Forelimb muscle (tissue), 1 donor: ENCODE results near the gene STC2. TPM values are rescaled to one million over a fixed set of nuclear protein-coding genes. Genes with fewer than 3 reads are reported as not detected.

Experiments
- DNase-seq: peaks from one replicate; pipeline ENCODE4 v3.0.0-alpha.2; 2013; ENCODE audit warnings: low read depth
- polyA plus RNA-seq: library from polyadenylated mRNA; unstranded; fragments of 120-200 nt; gene quantifications from one replicate; pipeline ENCODE4 v1.2.1, GENCODE V29; 2013; ENCODE audit not compliant: insufficient read length

Gene STC2
- polyA plus RNA-seq, 1 donor = 5.7 TPM

DNA sequence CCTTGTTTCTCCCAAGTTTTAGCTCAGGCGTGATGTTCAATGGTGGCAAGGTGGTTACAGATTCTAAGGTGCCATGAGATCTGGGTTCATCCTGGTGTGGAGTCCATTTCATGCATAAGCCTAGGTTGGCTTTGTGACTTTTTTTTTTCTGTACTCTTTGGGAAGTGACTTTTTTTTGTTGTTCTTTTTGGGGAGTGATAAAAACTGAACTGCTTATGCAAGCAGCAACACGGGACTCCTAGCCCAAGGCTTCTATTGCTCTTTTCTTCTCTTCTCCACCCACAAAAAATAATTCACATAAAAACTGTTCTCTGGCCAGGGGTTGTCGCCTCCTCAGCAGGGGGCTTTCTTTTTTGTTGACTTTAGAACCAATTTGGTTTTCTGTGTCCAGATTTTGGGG, 15.4 kb downstream of the STC2 start:
- no peak for DNase-seq

DNA sequence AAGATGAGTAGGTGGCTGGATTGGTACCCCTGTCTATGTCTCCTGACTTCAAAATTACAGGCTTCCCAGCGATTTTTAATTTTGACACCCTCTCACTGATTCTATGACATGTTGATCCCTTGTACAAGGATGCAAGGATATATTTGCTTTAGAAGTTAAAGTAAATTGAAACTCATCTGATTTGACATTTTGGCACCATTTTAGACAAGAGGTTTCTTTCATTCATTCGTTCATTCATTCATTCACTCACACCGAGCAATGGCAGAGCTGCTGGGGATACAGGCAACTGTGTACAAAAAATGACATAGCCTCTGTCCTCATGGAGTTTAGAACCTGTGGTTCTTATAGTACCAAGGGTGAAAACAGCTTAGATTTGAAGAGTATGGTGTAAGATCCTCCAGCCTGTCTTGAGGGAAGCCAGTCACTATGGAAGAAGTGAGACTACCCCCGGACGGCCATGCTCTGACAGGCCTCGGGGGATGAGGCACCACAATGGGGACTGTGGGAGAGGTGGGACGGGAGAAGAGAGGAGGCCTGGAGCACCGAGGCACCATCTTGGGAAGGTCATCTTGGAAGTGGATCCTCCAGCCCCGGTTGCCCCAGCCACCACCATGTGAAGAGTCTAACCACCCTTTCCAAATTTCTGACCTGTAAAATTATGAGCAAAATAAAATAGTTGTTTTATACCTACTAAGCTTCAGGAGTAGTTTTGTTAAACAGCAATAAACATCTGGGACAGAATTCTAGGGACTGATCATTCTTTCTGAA, 16.2 kb downstream of the STC2 start:
- no peak for DNase-seq

DNA sequence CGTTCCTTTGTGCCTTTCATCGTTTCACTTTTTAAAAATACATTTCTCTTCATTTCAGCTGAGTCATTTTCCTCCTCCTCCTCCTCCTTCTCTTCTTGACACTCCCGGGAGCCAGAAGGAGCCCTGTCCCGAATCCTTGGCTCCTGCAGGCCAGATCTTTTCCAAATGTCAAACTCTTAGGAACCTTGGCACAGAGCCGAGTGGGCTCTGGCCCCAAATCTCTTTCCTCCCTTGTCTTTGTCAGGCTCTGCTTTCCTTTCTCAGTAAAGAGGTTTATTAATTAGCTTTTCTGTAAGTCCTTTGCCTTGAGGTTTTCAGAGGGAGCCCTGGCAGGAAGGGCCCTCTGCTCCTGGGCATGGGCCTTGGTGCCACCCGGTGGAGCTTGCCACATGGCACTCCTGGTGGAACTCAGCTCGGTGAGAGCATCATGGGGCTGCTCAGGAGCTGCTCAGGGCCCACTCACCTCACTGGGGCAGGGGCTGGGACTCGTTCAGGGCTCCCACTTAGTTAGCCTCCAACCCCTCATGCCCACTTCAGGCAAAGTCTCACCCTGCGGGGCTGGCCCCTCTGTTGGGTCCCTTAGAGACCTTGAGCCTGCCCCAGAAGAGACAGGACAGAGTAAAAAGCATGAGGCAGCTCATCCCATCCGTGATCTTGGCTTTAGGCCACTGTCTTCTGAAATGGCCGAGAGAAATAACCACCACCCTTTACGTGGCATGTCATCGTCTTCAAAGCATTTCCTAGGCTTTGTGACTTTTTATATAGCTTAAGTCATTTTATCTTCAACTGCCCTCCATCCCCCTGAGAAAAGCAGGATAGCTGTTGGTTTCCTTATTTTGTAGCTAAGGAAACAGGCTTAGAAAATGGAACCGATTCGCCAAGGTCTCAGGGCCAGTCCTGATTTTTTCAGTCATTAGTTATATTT, 17.1 kb downstream of the STC2 start:
- no peak for DNase-seq

DNA sequence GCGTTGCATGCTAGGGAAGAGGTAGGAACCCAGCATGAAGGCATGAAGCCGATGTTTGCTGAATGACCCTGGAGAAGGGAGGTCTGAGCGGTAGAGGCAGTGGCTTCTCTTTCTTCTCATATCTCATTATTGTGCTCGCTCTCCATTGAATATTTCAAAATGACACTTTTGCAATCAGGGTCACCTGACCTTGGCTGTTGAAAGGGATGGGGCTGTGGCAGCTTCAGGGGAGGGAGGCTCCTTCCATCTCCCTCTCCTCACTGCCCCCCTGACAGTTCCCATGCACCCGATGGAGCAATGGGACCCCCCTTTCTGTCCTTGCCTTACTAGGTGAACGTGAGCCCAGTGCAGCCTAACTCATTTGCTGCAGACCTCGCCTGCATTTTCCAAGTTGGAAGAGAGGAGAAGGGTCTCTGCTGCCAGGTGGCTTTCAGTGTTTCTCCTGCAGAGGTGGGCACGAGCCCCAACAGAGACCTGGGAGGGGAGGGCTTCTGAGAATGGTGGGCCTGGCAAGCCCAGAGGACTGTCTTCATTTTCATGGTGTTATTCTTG, 17.9 kb downstream of the STC2 start:
- DNase-seq = no peak

DNA sequence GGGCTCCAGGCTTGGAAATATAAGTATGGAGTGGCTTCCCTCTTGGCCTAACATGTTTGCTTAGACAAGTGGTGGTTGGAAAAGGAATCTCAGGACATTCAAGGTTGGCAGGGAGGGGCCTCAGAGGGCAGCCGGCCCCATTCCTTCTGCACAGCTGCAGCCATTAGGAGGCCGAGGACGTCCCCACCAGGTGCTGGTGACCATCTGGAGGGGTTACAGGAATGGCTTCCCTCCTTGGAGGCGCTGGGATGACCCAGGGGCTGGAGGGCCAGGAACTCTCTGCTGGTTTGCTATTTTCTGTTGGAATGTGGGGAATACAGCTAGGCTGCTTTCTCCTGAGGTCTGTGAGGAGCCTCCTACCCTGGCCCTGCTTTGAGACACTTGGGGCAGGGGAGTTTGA, 18.5 kb downstream of the STC2 start:
- DNase-seq = no peak

DNA sequence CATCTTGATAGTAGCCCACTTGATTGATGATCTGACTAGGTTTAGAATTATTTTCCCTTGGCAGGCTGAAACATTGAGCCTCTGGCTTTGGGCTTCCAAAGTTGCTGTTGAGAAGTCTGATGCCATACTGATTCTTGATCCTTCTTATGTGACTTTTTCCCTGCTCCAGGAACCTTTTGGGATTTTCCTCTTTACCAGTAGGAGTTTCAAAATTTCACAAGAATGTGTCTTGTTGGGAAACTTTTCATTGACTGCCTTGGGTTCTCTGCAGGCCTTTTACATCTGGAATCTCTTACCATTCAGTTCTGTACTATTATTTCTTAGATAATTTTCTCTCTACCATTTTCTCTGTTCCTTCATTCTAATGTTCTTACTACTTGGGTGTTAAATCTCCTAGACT, 20.0 kb downstream of the STC2 start:
- no peak for DNase-seq

DNA sequence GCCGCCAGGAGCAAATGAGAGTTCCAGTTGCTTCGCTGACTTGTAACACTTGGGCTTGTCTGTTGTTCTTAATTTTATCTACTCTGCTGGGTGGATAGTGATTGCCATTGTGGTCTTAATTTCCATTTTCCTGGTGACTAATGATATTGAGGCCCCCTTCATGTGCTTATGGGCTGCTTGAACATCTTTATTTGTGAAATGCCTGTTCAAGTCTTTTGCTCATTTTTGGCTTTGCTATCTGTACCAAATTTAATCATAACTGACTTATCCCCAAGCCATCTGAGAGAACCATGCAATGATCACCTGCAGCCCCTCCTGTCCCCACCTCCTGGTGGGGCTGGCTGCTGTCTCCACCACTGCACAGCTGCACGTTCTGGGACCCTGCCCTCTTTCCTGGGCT, 20.5 kb downstream of the STC2 start:
- DNase-seq = no peak

DNA sequence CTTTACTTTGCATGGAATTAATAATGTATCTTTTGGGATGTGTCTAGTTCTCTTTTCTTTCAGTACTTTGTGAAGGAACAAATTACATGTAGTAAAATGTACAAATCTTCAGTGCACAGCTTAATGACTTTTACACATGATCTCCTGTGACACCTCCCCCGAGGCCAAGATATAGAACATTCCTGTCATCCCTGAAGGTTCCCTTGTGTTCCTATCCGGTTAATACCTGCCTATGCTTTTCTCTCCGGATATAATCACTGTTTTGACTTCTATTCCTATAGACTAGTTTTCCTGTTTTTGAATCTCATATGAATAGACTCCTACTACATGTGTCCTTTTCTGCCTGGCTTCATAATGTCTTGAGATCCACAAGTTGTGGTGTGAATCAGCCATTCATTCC, 21.5 kb downstream of the STC2 start:
- DNase-seq = no peak

DNA sequence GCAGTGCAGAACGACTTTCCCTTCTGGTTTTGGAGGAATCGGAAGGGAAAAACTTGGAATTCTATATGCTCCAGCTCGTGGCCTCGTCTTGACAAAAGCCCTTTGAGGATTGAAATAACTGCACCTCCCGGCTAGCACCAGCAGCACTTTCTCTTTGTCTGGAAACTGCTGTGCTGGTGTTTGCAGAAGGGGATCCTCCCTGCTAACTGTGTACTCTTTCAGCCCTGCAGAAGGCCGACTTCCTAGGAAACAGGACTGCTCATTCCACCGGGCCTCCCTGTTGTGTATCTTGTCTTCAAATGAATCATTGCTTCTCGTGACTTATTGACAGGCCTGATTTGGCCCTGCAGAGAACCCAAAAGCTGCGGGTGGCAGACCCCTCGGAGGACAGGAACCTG, 23.6 kb downstream of the STC2 start:
- DNase-seq = no peak

DNA sequence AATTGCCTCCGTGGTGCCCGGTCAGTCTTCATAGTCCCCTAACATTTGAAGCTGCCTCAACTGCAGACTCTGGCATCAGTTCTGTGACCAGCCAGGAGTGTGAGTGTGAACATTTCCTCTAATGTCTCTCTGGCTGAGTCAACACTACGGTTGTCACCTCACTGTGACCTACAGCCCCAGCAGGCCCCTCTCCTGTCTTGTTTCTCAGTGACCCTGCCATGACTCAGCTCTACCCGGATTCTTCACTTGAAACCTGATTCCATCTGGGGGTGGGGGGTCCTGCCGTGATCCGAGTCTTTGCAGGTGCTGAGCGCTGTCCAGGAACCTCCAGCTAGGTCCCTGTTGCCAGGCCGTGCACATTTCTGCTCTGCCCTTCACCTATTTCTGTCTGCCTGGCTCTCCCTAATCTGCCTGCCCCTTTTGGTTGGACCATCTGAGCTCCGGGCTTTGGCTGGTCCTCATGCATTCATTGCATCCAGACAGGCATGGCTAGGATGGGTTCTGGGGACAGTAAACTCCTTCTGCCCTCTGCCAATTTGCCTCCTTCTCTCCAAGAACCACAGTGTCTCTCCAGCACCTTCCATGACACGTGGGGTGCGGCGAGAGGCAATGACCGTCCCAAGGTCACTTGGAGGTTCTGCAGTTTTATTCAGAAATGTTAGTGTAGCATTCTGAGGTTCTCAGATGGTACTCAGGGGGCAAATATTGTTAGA, 24.2 kb downstream of the STC2 start:
- no peak for DNase-seq

DNA sequence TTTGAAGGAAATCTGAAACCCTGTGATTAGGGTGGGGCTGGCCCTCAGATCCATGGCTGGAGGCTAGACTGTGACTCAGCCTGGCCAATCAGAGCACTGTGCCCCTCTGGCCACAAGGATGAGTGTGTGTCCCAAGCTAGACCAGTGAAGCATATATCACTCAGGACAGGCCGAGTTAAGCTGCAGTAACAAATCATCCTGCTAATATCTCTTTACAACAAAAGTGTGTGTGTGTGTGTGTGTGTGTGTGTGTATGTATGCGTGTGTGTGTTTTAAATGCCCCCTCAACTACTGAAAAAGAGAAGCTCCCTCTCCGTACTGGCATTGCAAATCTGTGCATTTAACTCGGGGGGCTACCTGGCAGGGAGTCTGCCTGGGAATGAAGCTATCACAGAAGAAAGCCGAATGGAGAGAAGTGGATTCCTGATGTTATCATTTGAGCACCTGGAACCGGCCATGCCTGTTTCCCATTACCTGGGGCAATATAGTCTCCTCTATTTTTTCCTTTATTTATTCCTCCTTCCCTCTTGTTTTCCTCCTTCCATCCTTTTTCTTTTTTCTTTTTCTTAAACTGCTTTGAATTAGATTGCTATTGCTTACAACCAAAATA, 25.6 kb downstream of the STC2 start:
- DNase-seq = no peak

DNA sequence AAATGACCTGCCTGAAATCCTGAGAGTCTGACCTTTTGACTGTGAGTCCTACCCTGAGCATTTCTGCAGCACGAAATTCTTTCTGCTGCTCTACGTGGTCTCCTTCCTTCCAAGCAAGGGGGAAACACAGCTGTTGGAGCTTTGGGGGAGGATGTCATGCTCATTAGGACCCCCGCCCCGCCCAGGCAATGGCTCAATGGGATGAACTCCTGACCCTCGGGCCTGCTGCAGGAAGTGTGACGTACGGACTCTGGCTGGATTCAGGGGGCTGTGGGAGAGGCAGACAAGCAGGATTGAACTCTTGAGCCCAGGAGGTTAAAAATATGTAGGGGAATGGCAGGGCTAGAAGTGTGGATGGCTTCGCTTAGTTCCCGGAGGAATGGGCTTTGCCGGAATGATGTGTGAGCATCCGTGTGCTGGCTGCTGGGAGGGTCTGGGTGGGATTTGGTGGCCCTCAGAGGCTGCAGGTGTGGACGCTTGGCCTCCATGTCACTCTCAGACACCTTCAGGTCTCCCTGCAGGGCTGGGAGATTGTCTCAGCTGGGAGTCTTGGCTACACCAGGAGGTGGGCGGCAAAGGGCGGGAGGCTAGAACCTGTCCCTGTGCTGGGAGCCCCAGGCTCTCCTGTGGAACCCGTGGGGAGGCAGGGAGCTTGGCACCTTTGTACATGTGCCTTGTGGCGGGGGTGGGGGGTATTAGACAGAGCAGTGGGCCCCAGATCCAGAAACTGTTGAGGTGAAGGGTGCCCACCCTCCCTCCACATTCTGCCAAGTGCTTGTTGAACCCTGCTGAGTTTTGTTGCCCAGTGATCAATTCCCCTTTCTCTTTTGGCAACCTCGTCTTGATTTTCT, 26.3 kb downstream of the STC2 start:
- peak; percentile 62 for DNase-seq

DNA sequence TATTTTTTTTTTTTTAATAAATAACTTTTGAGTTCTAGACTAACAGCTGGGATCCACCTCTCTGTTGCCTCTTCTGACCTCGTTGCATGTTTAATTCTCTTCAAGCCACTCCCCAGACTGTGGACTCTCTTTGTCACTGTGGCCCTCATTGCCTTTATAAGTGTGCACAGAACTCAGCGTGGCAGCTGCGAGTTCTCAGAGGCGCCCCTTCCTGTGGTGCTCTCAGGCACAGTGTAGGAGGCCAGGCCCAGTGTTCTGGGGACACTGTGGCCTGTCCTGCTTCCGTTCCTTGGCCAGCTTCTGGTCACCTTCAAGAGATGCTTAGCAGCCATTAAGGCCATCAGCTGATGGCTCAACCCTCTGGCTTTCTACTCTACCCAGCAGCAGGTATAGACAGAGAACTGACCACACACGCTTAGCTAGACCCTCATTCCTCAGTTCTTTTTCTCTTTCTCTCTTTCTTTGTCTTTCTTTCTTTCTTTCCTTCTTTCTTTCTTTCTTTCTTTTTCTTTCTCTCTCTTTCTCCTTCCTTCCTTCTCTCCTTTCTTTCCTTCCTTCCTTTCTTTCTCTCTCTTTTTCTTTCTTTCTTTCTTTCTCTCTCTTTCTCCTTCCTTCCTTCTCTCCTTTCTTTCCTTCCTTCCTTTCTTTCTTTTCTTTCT, 27.7 kb downstream of the STC2 start:
- no peak for DNase-seq

DNA sequence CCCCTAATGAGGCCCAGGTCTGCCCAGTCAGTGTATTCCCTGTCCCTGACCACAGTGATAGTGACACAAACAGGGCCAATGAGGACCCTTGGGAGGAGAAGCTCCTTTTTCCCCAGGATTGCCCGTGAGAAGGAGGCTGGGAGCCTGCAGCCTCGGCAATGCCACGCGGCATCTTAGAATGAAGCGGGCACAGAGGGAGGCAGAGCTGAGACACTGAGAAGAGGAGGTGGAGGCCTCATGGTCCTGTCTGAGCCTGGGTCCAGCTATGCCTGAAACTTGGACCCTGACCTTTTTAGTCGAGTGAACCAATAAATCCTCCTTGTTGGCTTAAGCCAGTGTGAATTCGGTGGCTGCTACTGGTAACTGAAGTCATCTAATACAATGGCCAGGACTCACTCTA, 28.4 kb downstream of the STC2 start:
- DNase-seq = no peak

DNA sequence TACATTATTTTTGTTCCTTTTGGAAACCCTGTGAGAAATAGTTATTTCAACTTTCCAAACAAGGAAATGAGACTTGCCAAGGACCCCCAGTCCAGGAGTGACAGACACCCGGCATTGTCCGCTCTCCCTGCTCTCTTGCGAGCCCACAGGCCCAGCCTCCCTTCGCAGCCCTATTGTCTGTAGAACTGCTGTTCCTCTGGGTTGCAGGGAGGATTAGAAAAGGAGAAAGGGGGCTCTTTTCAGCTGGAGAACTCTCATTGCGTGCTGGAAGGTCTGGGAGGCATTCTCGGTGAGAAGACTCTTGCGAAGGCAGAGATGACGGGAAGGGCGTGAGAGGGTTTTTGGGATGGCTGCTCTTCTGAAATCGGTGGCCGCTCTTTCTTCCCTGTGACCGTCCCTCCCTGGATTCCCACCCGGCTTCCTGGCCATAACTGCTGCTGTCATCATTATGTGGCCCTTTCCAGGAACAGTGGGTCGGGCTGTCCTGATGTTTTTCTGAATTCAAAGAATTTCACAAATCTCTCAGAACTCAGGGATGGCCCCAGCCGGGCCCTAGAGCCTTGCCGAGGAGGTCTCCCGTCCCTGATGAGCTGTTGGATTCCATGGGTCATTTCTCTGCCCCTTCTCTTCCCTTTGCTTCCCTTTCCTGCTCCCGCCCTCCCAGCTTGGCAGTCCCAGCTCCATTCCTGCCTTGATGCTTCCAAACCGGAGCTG, 29.8 kb downstream of the STC2 start:
- no peak for DNase-seq

DNA sequence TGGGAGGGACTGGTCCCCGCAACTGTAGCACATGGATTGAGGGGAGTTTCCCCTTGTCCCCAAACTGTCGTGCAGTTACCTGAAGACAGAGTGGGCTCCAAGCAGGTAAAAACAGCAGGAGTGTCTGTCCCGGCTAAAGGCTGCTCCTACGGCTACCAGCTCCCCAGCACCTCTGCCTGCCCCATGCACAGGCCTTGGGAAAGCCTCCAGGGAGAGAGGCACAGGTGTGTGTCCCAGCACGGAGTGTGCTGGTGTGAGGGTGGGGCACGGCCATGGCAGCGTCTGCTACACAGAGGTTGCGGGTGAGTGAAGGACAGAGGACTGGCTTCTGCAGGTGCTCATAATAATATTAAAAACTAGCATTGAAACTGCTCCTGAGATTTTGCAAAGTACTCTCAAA, 30.4 kb downstream of the STC2 start:
- no peak for DNase-seq

DNA sequence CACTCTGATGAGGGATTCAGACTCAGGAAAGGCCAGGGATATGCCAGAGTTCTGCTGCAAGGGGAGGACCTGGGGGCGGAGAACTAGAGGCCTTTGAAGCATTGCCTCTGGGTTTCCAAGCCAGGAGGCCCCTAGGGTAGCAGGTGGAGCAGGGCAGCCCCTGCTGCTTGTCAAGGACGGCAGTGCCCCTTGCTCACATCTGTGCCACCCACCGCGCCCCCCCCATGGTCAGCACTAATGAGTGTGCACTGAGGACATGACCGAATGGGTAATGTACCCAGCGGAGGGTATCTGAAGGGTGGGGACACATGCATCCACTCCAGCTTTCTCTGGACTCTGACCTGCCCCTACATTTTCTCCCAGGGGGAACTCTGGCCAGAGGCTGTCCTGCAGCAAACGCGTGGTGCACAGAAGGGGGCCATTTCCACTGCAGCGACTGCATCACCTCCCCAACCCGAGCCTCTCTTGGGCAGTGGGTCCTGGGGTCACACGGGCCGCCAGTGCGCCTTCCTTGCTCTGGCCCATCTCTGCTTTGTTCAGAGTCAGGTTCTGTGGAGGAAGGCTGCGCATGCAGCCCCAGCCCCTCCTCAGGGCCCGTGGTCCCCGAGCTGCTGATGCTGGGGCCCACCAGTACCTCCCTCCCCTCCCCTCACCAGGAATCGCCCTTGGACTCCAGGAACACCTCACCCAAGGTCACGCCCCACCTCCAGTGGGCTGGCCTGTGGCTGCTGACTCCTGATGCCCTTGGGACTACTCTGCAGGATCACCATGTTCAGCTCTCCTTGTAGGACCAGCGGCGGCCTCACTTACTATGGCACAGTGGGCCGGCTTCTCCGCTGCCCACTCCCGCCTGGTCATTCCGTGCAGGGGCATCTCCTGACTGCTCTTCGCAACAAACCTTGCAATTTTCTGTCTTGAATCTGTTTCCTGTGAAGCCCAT, 31.2 kb downstream of the STC2 start:
- no peak for DNase-seq

DNA sequence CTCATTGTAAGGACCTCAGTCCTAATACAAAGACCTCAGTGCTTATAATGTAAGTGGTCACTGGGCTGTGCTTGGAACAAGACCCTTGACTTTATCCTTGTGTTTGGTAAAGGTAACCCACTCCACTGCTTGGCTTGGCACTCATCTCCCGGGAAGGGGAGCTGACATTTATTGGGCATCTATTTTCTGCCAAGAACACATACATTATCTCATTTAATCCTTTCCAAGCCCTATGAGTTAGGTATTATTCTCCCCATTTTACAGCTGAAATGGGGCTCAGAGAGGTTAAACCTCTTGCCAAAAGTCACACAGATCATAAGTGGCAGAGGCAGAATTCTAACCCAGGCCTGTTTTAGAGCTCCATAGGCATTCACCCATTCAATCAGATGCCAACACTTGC, 32.4 kb downstream of the STC2 start:
- DNase-seq = no peak
